NCI-H1092 treated with DMSO at 0.1 percent for 48 hours (cell line): Measurements from ENCODE around the gene RIMBP2.

ENCODE experiments used
- DNase-seq: peaks from one replicate; lab custom pipeline; 2025; lab: John Stamatoyannopoulos, UW

RIMBP2 gene

DNA sequence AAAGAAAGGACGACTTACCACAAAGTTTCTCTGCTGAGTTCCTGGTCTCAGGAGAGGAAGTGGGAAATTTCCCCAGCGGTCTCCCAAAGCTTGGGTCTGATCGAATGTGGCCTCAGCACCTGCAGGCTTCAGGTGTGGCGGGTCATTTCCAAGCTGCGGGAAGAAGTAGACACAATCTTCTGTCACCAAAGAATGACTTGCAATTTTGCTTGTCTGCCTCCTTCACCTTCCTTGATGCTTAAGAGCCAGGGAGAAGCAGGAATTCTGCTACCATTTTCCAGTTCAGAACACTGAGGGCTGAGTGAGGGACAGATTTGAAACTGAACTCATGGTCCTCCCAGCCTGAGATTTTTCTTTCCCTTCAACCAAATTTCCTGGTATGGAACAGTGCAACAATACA lies 87.8 kb downstream of the RIMBP2 start:
- DNase-seq, result no peak

DNA sequence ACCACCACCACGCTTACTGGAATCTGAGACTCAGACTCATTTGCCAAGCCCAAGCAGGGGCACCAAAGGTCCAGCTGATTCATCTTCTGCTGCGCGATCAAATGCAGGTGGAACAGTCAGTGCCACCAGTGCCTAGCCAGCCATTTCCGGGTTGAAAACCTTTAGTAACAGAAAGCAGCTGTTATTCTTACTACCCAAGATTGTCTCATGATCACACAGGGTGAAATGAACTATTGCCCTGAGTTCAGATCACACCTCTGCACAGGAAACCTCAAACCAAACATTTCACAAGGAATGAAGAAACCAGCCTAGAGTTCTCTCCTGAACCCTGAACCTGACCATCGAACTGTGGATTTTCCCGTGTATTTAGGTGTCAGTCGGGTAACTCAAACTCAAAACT lies 88.9 kb downstream of the RIMBP2 start:
- no peak for DNase-seq

DNA sequence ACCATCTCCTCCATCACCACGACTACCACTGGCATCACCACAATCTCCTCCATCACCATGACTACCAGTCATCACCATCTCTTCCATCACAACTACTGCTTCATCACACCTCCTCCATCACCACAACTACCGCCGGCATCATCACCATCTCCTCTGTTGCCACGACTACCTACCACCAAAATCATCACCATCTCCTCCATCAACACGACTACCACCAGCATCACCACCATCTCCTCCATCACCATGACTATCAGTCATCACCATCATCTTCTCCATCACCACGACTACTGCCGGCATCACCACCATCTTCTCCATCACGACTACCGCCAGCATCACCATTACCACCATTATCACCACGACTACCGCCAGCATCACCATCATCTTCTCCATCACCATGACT lies 89.5 kb downstream of the RIMBP2 start:
- DNase-seq, result no peak

DNA sequence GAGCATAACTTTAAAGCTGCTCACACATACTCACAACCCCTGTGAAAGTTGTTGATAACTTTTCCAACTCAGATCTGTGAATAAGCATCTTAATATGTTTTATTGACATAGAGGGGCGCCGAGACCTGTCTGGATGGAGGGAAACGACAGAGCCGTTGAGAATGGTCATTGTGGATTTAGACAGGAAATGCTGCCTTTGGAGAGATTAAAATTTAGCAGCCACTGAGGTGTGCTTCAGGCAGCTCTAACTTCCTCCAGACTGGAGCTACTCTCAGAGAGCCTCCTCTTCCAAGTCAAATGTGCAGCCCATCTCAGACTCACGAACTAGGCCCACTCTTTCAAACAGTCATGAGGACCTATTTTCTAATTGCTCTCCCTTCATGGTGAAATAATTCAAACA lies 90.9 kb downstream of the RIMBP2 start:
- DNase-seq, result no peak

DNA sequence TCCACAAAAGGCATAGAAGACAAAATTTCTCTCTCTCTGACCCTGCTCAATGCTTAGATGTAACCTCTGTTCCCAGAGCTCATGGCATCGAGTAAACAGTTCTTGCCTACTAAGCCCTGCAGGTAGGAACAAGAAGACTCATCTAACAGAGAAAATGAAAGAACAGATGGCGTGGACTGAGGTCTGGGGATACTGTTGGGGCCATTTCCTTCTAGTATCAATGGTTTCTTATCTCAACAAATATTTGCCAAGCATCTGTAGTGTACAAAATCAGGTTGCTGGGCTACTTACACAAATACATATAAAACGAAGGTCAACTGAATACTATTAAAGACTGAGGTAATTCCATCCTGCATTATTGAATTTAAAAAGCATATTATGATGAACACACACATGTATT lies 93.3 kb downstream of the RIMBP2 start:
- DNase-seq, result no peak

DNA sequence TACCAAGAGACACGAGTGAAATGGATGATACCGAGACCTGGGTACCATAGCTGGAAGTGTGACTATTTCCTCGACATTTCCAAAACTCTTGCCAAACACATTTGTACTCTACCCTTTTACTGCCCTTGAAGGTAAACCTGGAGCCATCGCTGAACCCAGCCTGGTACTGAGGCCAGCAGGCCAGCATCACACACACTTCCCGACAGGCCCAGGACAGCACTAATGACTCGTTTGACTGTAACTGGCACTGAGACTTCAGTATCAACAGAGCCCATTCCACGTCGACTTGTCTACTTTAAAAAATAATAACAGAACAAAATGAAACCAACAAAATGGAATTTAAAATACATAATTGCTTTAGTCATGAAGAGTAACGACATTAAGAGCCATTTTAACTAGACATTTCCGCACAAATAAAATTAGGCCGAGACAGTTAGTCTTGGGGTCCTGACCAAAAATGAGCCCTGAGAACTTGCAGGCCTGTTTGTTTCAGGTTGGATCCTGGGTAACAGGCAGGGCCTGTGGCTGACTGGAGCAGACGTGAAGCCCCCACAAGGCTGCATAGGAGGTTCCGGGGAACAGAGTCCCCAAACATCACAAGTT lies 94.3 kb downstream of the RIMBP2 start:
- DNase-seq, result no peak

DNA sequence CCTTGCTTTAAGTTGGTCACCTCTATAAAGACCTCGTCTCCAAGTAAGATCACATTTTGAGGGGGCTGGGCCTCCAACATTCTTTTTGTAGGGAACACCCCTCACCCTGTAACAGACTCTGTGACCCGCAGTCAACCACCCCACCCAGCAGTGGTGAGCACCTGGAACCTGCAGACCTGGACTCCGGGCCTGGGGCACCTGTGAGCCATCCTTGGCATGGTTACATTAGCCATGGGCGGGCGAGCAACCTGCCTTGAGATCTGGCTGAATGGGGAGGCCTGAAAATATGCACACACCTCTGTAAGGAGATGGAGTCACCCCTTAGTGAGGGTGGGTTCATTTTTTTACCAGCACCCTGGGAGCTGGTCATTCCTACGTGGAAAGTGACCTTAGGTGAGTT lies 95.3 kb downstream of the RIMBP2 start:
- no peak for DNase-seq

DNA sequence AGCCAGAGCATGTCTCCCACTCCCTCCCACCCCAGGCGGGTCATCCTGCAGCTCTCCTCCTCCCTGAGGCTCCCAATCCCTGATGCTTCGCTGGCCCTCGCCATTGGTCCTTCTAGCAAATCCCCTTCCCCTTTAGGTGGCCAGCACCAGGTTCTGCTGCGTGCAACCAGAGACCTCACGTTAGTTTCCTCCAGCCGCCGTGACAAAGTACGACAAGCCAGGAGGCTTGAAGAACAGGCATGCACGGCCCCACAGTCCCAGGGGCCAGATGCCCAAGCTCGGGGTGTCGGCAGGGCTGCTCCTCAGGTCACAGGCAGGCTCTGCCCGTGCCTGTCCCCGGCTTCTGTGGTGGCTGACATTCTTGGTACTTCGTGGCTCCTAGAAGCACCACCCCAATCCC lies 95.8 kb downstream of the RIMBP2 start:
- no peak for DNase-seq

DNA sequence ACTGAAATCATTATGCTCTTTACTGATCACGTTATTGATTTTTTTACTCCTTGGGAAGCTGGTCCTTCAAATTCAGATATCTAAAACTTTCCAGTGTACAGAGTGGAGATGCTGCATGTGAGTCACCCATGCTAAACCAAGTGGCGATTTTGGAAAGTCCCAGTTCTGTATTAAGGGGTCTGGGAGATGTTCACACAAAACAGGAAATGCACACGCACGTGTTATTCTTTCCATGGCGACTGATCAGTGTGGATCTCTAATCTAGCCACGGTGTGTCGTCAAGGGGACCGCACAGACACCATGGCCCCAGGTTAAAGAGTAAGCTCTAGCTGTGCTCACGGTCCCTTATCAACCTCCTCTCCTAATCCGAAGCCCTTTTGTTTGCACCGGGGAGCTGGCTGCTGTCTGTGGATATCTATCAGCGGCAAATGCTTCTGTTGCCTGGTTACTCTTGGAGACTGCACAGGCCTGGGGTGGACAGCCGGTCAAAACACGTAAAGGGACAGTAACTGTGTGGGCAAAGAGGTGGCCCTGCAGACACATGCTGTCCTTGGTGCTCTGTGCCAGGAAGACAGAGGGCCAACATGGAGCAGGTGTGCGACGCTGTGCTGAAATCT lies 96.6 kb downstream of the RIMBP2 start:
- DNase-seq, result no peak

DNA sequence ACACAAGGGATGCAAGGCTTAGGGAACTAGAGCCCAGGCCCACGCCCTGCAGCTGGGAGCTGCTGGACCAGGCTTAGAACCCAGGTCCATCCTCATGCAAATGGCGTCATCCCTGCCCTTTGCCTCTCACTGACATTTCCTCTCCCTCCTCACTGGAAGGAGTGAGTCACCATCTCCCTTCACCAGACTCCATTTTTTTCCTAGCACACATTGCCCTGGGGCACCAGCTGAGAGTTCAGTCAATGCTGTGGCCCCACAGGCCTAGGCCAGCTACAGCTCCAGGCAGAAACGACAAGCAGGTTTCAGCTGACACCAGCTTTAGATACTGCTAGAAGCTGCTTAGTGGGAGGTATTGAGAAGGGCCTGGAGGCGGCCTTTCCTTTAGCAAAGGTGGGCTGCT lies 98.9 kb downstream of the RIMBP2 start:
- DNase-seq, result no peak

DNA sequence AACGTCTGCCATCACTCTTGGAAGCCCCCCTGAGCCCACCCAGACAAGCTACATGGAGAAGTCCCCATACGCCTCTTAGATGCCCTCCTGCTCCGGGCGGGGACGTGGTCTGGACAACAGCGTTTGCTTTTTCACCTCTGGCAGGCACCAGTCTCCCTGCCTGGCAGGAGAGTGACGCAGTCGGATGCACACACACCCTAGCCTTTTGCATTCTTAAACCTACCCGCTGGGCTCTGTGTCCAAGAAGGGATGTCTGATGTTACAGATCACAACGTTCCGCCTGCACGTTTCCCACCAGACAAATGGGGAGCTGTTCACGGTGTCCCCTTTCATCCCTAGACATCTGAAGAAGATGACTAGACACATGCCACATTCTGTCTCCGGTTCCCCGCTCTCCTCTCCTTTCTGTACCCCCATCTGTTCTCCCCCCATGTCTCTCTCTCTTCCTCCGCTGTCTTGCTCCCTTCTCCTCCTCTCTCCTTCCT lies 100.2 kb downstream of the RIMBP2 start:
- DNase-seq, result no peak

DNA sequence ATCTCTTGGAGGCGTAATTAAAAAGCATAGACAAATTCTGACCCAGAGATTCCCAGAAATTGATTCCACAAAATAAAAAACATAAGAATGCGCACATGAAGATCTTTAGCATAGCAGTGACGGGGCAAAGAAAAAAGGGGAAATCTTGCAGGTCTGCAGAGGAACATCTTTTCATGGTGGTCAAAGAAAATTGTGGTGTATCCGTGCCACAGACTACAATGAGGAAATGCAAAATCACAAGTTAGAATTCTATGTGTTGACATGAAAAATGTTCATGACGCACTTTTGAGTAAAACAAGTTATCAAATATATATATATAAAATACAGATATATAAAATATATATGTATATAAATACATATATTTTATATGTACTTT lies 101.6 kb downstream of the RIMBP2 start:
- DNase-seq, result no peak

DNA sequence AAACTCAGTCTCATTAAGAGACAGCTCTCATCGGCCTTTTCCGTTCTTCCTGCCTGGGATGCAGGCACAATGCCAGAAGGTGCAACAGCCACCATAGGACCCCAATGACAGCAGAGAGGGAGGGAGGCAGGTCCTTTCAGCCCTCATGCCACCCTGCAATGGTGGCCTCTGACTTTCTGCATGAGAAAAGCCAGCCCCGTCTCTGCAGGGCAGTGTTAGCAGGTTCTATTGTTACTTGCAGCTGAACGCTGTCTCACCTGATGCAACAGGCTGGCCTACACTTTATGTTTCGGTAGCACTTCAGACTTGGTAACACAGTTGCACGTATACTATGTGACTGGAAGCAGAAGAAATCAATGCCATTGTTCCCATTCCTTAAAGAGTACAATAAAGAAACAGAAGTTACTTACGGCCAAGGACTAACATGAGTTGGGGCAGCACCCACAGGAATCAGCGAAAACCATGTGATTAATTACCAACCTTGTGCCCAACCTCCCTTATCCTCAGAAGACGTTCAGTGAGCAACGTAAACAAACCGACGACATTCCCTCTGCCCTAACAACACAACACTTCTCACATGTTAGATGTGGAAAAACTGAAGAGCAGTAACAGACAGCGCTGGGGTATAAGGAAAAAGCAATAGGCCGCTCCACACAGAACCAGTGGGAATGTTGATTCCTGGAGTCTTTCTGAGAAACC lies 102.1 kb downstream of the RIMBP2 start:
- no peak for DNase-seq

DNA sequence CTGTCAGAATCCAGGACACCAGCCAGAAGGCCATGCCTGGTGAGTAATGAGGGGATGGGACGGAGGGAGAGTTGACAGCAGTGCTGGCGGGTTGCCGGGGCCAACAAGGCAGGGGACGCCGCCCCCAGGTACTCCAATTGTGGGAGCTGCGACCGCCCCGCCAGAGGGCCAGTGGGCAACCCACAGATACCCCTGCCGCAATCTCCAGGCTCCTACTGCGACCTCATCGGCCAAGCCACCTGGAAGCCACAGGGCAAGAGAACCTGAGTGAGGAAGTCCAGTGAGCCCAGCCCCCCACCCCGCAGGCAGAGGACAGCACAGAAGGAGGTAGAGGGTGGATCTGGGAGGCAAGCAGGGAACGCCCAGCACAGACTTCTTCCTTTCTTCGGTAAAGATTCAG lies 103.0 kb downstream of the RIMBP2 start:
- no peak for DNase-seq

DNA sequence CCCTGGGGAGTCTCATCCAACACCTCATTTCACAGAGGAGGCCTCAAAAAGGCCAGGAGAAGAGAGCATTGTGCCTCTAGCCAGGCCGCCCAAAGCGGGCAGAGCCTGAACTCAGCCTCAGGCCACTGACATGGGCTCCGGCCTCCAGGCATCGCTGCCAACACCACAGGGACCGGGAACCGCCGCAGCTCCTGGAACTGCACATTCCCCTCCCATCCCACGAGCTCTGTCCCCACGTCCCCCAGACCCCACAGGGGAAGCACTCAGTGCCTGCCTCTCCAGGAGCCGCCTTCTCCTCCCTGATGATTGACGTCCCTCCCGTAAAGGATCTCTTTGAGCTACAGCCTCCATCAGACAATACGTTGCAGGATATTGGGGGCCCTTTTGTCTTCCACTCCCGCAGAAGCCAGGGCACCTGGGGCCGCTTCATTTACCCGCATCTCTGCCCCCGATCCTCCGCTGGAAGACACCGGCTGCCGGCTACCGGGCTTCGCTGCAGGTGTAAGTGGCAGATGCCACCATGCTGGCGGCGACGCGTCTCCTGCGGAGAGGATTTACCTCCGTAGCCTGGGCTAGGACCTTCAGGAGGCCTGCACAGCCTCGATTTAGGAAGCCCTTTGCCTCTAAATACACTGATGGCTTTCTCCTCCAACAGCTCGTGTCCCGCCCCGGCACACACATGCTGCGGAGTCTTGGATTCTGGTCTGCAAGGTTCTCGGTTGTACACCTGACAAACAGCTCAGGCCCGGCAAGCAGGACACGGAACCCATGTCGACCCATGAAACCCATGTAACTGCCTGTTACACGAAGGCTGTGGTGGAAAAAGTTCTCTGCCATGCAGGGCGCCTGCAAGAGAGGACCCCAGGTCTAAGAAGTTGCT lies 104.8 kb downstream of the RIMBP2 start:
- no peak for DNase-seq

DNA sequence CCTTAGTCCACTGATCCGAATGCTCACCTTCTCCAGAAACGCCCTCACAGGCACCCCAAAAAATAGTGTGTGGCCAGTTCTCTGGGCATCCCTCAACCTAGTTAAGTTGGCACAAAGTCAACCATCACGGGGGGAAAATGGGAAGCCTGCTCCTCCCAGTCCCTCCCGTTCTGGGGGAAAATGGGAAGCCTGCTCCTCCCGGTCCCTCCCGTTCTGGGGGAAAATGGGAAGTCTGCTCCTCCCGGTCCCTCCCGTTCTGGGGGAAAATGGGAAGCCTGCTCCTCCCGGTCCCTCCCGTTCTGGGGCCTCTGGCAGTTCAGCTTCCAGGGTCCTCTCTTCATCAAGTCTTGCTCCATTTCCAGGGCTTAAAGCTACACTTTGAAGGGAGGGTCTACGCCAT lies 106.1 kb downstream of the RIMBP2 start:
- no peak for DNase-seq

DNA sequence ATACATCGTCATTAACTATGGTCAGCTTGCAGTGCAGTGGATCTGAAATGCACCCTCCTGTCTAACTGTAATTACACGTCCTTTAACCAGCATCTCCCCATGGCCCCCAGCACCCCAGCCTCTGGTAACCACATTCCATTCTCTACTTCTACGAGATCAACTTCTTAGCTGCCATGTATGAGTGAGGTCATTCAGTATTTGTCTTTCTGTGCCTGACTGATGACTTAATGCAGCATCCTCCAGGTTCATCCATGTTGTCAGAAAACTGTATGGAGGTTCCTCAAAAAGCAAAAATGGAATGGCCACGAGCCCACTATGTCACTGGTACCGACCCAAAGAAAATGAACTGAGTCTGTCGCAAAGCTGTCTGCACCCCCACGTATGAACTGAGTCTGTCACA lies 107.3 kb downstream of the RIMBP2 start:
- no peak for DNase-seq

DNA sequence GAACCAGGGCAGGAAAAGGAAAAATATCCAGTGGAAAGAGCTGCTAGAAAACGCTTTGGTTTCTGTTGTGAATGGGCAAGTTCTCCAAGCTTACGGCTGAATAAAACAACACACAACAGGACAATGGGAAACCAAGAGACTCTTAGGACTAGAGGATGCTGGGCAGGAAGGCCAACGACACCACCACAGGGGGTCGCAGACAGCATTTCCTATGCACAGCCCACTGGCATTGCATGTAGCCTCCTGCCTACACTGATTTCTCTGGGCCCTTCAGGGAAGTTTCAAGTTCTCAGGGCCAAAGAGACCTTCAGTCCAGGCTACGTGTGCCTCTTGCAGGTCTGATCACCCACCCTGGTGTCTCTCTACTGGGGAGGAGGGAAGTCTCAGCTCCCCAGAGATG lies 108.0 kb downstream of the RIMBP2 start:
- DNase-seq, result no peak

DNA sequence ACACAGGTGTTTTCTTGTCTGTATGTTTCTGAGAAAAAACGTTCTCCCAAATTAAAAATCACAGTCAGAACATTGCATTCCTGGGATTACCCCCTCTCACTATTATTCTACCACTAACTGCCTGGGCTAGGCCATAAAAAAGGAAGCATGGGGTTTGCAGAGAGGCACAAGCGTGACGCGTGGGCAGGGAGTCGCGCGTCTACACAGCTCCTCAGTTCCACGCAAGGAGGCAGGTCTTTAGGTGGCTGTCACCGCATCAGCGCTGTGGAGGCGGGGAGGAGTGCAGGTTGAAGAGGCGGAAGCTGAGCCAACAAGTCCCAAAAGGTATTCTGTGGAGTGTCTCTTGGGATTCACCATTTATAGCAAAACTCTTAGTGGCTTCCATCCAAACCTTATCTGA lies 109.9 kb downstream of the RIMBP2 start:
- DNase-seq, result no peak

DNA sequence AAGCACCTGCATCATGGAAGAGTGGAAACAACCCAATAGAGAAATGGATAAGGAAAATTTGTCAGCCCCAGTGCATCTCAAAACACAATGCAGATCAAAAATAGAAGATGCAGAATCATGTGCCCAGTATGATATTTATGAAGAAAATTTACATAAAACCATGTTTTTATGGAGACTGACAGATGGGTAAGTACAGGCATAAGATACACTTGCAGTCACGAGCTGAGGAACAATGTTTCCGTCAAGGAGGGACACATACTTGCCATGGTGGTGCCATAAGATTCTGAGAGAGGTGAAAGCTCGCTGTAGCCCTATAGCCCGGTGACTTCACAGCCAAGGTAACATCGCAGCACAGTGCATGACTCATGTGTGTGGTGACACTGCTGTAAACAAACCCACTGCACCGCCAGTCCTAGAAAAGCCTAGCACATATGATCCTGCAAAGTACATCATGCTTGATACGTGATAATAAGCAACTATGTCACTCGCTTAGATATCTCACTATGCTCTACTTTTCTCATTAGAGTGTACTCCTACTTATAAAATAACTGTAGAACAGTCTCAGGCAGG lies 112.6 kb downstream of the RIMBP2 start:
- no peak for DNase-seq

DNA sequence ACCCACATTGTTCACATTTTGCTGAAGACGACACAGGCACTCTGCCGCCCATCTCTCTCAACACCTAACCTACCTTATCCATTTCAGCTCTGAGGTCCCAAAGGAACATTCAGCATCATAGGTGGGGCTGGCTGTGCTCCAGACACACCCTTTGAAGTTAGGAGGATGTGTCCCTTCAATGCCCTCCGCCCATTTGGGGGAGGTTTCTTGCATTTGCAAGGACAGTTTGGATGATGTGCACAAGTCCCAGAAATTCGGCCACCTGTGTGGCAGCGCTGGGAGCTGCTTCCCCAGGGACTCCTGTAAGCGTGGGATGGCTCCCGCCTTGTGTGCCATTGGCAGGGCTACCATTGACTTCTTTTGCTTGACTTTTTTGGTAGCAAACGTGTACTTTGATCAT lies 113.8 kb downstream of the RIMBP2 start:
- no peak for DNase-seq

DNA sequence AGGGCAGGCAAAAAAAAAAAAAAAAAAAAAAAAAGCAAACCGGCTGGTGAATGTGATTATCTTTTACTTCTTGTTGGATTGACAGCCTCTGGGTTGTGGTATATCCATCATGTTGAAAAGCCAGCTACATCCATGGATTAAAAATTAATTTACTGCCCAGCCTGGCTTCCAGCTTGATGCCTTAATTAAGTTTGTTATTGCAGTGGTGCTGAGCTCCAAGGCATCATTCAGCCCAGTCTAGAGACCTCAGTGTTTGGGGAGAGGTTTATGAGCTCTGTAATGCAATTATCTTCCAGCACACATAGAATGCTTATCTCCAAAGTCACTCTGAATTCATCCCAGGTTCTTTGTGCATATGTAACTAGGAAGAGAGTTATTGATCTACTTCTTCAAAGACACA lies 114.8 kb downstream of the RIMBP2 start:
- DNase-seq, result no peak
